HepG2 (cell line): ENCODE results near the gene TLE2. TPM values are rescaled to one million over a fixed set of nuclear protein-coding genes. Genes with fewer than 3 reads are reported as not detected.

ENCODE experiments used
- ARID3A ChIP-seq: IDR thresholded peaks from 2 replicates; pipeline ENCODE4 v1.6.1; 2012; ENCODE audit warnings: low read depth, low read length, improper control_type of control experiment
- ATF2 ChIP-seq: sonication (generic); formaldehyde crosslinking; IDR thresholded peaks from 2 replicates; pipeline ENCODE4 v1.4.0; 2020; ENCODE audit warnings: missing genetic modification reagents
- HMGXB3 ChIP-seq: sonication (generic); formaldehyde crosslinking; IDR thresholded peaks from 2 replicates; pipeline ENCODE4 v1.4.0; 2020; ENCODE audit warnings: missing genetic modification reagents, borderline replicate concordance
- NCOA1 ChIP-seq: sonication (generic); formaldehyde crosslinking; IDR thresholded peaks from 2 replicates; pipeline ENCODE4 v1.9.0; 2021; ENCODE audit warnings: missing genetic modification reagents
- NR2F1 ChIP-seq, 2 experiments: fragments of 450-650 bp in 1 of 2; formaldehyde crosslinking in 1 of 2; IDR thresholded peaks; 2 replicates each; pipeline versions ENCODE4 v1.5.0 to v1.6.1; 2016 to 2020; ENCODE audit warnings: mild to moderate bottlenecking in 1 of 2, missing compliant biosample characterization in 1 of 2, missing genetic modification reagents in 1 of 2, moderate library complexity in 1 of 2
- ZBTB7A ChIP-seq: sonication (generic); formaldehyde crosslinking; IDR thresholded peaks from 2 replicates; pipeline ENCODE4 v1.8.0; 2022; ENCODE audit warnings: mild to moderate bottlenecking, missing genetic modification reagents
- ZNF432 ChIP-seq: sonication (generic); formaldehyde crosslinking; IDR thresholded peaks from 2 replicates; pipeline ENCODE4 v1.5.0; 2020; ENCODE audit warnings: missing genetic modification reagents, mild to moderate bottlenecking, borderline replicate concordance
- ZNF580 ChIP-seq: IDR thresholded peaks from 2 replicates; pipeline ENCODE4 v1.6.1; 2016; ENCODE audit warnings: low read depth, borderline replicate concordance
- ZNF589 ChIP-seq: sonication (generic); formaldehyde crosslinking; conservative IDR thresholded peaks from 2 replicates; pipeline ENCODE4 v1.8.0; 2022; ENCODE audit warnings: mild to moderate bottlenecking, moderate library complexity, missing genetic modification reagents
- ZNF7 ChIP-seq: IDR thresholded peaks from 2 replicates; pipeline ENCODE4 v1.6.1; 2016; ENCODE audit warnings: missing biosample characterization, missing genetic modification reagents
- polyA plus RNA-seq, 8 experiments: library from polyadenylated mRNA; depleted of rRNA in 3 of 8; stranded (reverse) in 7 of 8; unstranded in 1 of 8; fragments of >200 nt; fragmentation: Illumina TruSeq in 4 of 8; extraction: Trizol in 4 of 8; gene quantifications; 2 replicates each; pipeline versions ENCODE4 v1.2.1 to v1.2.3, GENCODE V29; 2011 to 2016; ENCODE audit warnings: low read depth in 4 of 8, missing spikeins in 1 of 8, mixed read lengths in 1 of 8; ENCODE audit not compliant: insufficient read depth in 1 of 8
- total RNA-seq, 5 experiments: library from RNA; depleted of rRNA; stranded (reverse); fragments of >200 nt; fragmentation: Illumina TruSeq; extraction: Trizol; gene quantifications; 2 replicates each; pipeline ENCODE4 v1.2.3, GENCODE V29; 2016; ENCODE audit warnings: low read depth in 1 of 5
- TF ChIP-seq, protein P1 (sequence below): sonication (generic); formaldehyde crosslinking; IDR thresholded peaks from 2 replicates; pipeline ENCODE4 v1.4.0; 2020; ENCODE audit warnings: missing genetic modification reagents, mild to moderate bottlenecking, borderline replicate concordance
- TF ChIP-seq, protein P2 (sequence below): sonication (generic); formaldehyde crosslinking; IDR thresholded peaks from 2 replicates; pipeline ENCODE4 v1.4.0; 2020; ENCODE audit warnings: missing genetic modification reagents

The TLE2 gene
- total and polyA plus RNA-seq, 2 of the 13 experiments (the other 11 are each of a cell fraction or from before 2014, with no cell fraction given): 0.07 to 0.81 TPM

- TF ChIP-seq ARID3A: no peak
- 0 out of 2 replicates have a peak, but pooled peaks have one; percentile 27 for TF ChIP-seq ZBTB7A (CRISPR knock-in tag)
- TF ChIP-seq ZNF432: no peak
- TF ChIP-seq, protein P1, sequence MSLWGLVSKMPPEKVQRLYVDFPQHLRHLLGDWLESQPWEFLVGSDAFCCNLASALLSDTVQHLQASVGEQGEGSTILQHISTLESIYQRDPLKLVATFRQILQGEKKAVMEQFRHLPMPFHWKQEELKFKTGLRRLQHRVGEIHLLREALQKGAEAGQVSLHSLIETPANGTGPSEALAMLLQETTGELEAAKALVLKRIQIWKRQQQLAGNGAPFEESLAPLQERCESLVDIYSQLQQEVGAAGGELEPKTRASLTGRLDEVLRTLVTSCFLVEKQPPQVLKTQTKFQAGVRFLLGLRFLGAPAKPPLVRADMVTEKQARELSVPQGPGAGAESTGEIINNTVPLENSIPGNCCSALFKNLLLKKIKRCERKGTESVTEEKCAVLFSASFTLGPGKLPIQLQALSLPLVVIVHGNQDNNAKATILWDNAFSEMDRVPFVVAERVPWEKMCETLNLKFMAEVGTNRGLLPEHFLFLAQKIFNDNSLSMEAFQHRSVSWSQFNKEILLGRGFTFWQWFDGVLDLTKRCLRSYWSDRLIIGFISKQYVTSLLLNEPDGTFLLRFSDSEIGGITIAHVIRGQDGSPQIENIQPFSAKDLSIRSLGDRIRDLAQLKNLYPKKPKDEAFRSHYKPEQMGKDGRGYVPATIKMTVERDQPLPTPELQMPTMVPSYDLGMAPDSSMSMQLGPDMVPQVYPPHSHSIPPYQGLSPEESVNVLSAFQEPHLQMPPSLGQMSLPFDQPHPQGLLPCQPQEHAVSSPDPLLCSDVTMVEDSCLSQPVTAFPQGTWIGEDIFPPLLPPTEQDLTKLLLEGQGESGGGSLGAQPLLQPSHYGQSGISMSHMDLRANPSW (CRISPR knock-in tag): no peak
- peak in 1 of 2 experiments; percentile 71; a peak in 2 of 4 replicates for TF ChIP-seq NR2F1 (CRISPR knock-in tag; IDR thresholded peaks at IDR 0.05)
- TF ChIP-seq ZNF589: no peak
- no peak for TF ChIP-seq HMGXB3 (CRISPR knock-in tag)
- no peak for TF ChIP-seq NCOA1
- TF ChIP-seq ZNF7: no peak
- TF ChIP-seq, protein P2, sequence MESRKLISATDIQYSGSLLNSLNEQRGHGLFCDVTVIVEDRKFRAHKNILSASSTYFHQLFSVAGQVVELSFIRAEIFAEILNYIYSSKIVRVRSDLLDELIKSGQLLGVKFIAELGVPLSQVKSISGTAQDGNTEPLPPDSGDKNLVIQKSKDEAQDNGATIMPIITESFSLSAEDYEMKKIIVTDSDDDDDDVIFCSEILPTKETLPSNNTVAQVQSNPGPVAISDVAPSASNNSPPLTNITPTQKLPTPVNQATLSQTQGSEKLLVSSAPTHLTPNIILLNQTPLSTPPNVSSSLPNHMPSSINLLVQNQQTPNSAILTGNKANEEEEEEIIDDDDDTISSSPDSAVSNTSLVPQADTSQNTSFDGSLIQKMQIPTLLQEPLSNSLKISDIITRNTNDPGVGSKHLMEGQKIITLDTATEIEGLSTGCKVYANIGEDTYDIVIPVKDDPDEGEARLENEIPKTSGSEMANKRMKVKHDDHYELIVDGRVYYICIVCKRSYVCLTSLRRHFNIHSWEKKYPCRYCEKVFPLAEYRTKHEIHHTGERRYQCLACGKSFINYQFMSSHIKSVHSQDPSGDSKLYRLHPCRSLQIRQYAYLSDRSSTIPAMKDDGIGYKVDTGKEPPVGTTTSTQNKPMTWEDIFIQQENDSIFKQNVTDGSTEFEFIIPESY: peak; percentile 11; the same call in 1 of the 2 replicates
- no peak for TF ChIP-seq ZNF580
- peak; percentile 99 for TF ChIP-seq ATF2 (CRISPR knock-in tag)
These were observed 66.9 kb downstream of the TLE2 start (continued) for GRCh38 chr19:2962018-2962670.
